ENCODE data around the gene NTN1.

GRCh38 chr17:9007052-9007714 lies 14.1 kb upstream of the NTN1 start:
- TF ChIP-seq HOXD13 (CRISPR knock-in tag; IDR thresholded peaks at IDR 0.05; ENCODE audit: borderline replicate concordance) (no peak), ZNF202 (tag by site-specific recombination; IDR thresholded peaks at IDR 0.05; ENCODE audit: borderline replicate concordance) (no peak)

Data from HEK293 (cell line).